ENCODE measurements around the gene GYPC. TPM values are rescaled to one million over a fixed set of nuclear protein-coding genes. Genes with fewer than 3 reads are reported as not detected.

GYPC gene
- total and polyA plus RNA-seq, 8 donors = 13.0 to 75.4 (median 22.8) TPM

GRCh38 chr2:126723281-126723815 lies 67.4 kb downstream of the GYPC start:
- no peak for DNase-seq
- intact Hi-C loops (cut with DNase I) = no loop called here
- Histone ChIP-seq H3K36me3 (no peaks in the 10 kb centered on the region), H3K9me3 (no peaks in the 10 kb centered on the region), H3K27me3 (no peaks in the 10 kb centered on the region), H3K27ac (no peak overlapping the region), H3K4me3 (no peak overlapping the region), H3K4me1 (no peaks in the 10 kb centered on the region)
- no peak for TF ChIP-seq CTCF (IDR thresholded peaks at IDR 0.05)
- ATAC-seq = no peak
- no peak for FAIRE-seq
- 43 to 52% methylated on average over 2 of the region's 2 CpGs for WGBS, 2 donors

- FAIRE-seq (no peak), ATAC-seq (no peak), DNase-seq (no peak)
- intact Hi-C loops (cut with DNase I) = no loop called here
- H3K4me1 ChIP-seq = no peaks in the 10 kb centered on the region
- H3K36me3 ChIP-seq = no peaks in the 10 kb centered on the region
- no peak overlapping the region for H3K27ac ChIP-seq
- H3K27me3 ChIP-seq = no peaks in the 10 kb centered on the region
- TF ChIP-seq CTCF (IDR thresholded peaks at IDR 0.05) = no peak
- H3K9me3 ChIP-seq = no peaks in the 10 kb centered on the region
- H3K4me3 ChIP-seq = no peak overlapping the region
These were observed 69.6 kb downstream of the GYPC start for GRCh38 chr2:126725580-126725979.

GRCh38 chr2:126729896-126730295 lies 73.9 kb downstream of the GYPC start:
- ATAC-seq (no peak), FAIRE-seq (no peak), DNase-seq (no peak)
- no peak for TF ChIP-seq CTCF (IDR thresholded peaks at IDR 0.05)
- H3K9me3 ChIP-seq = no peaks in the 10 kb centered on the region
- H3K27ac ChIP-seq = no peak overlapping the region
- no peaks in the 10 kb centered on the region for H3K27me3 ChIP-seq
- intact Hi-C loops (cut with DNase I) = no loop called here
- H3K36me3 ChIP-seq = no peaks in the 10 kb centered on the region
- no peak overlapping the region for H3K4me3 ChIP-seq
- WGBS, 2 donors = 65 to 68% methylated on average over 4 of the region's 4 CpGs
- H3K4me1 ChIP-seq = no peaks in the 10 kb centered on the region

- ATAC-seq (no peak), DNase-seq (no peak), FAIRE-seq (no peak)
- H3K4me3 ChIP-seq = no peak overlapping the region
- 60 to 64% methylated on average over 5 of the region's 5 CpGs for WGBS, 2 donors
- TF ChIP-seq CTCF (IDR thresholded peaks at IDR 0.05) = no peak
- H3K27me3 ChIP-seq = no peaks in the 10 kb centered on the region
- no peak overlapping the region for H3K27ac ChIP-seq
- H3K36me3 ChIP-seq = no peaks in the 10 kb centered on the region
- intact Hi-C loops (cut with DNase I) = no loop called here
- no peaks in the 10 kb centered on the region for H3K9me3 ChIP-seq
- no peaks in the 10 kb centered on the region for H3K4me1 ChIP-seq
These were observed 74.7 kb downstream of the GYPC start for GRCh38 chr2:126730655-126731054.

- H3K9me3 ChIP-seq = no peaks in the 10 kb centered on the region
- no peak overlapping the region for H3K27ac ChIP-seq
- no peaks in the 10 kb centered on the region for H3K27me3 ChIP-seq
- H3K36me3 ChIP-seq = no peaks in the 10 kb centered on the region
- 69 to 83% methylated on average over 5 of the region's 5 CpGs for WGBS, 2 donors
- H3K4me3 ChIP-seq = no peak overlapping the region
- DNase-seq (no peak), FAIRE-seq (no peak), ATAC-seq (no peak)
- intact Hi-C loops (cut with DNase I) = no loop called here
- TF ChIP-seq CTCF (IDR thresholded peaks at IDR 0.05) = no peak
- H3K4me1 ChIP-seq = no peaks in the 10 kb centered on the region
These were observed 75.4 kb downstream of the GYPC start for GRCh38 chr2:126731353-126731752.

Measured in pancreas (tissue), 10 donors.